Karpas-422 (cell line): ENCODE measurements around the gene HOXA2. TPM values are rescaled to one million over a fixed set of nuclear protein-coding genes. Genes with fewer than 3 reads are reported as not detected.

ENCODE experiments used
- DNase-seq: peaks from one replicate; pipeline ENCODE4 v3.0.0-alpha.2; 2015
- H2AFZ ChIP-seq: fragments of 200-600 bp; sonication (generic); 2 replicates; pipeline ENCODE4 v1.6.1; 2014; ENCODE audit warnings: antibody characterized with exemption, low read length, mixed read lengths
- H3K27ac ChIP-seq: fragments of 200-600 bp; sonication (generic); 2 replicates; pipeline ENCODE4 v1.5.1; 2014; ENCODE audit warnings: mild to moderate bottlenecking, low read length, moderate library complexity
- H3K27me3 ChIP-seq: fragments of 200-600 bp; sonication (generic); 2 replicates; pipeline ENCODE4 v1.6.1; 2014; ENCODE audit warnings: low read length, mixed read lengths
- H3K36me3 ChIP-seq: fragments of 200-600 bp; sonication (generic); 2 replicates; pipeline ENCODE4 v1.6.1; 2014; ENCODE audit warnings: low read length, mixed read lengths; ENCODE audit not compliant: insufficient read depth
- H3K4me1 ChIP-seq: fragments of 200-600 bp; sonication (generic); 2 replicates; pipeline ENCODE4 v1.6.1; 2014; ENCODE audit warnings: mild to moderate bottlenecking, low read length, mixed read lengths
- H3K4me2 ChIP-seq: fragments of 200-600 bp; sonication (generic); 2 replicates; pipeline ENCODE4 v1.6.1; 2014; ENCODE audit warnings: low read length, low read depth, mild to moderate bottlenecking; ENCODE audit not compliant: poor library complexity, severe bottlenecking
- H3K4me3 ChIP-seq: fragments of 200-600 bp; sonication (generic); 2 replicates; pipeline ENCODE4 v1.5.1; 2014; ENCODE audit warnings: mild to moderate bottlenecking, antibody characterized with exemption, low read length, mixed read lengths
- H3K79me2 ChIP-seq: fragments of 200-600 bp; sonication (generic); 2 replicates; pipeline ENCODE4 v1.6.1; 2014; ENCODE audit warnings: mild to moderate bottlenecking, low read length, mixed read lengths
- H3K9ac ChIP-seq: fragments of 200-600 bp; sonication (generic); 2 replicates; pipeline ENCODE4 v1.6.0; 2014; ENCODE audit warnings: low read length
- H3K9me2 ChIP-seq: fragments of 200-600 bp; sonication (generic), shearing (Covaris generic); replicated peaks from 2 replicates; pipeline ENCODE4 v1.6.0; 2014; ENCODE audit warnings: mild to moderate bottlenecking, low read length, moderate library complexity; ENCODE audit not compliant: insufficient read depth
- H3K9me3 ChIP-seq: fragments of 300-700, 200-600 bp; sonication (generic); 2 replicates; pipeline ENCODE4 v1.6.1; 2014; ENCODE audit warnings: low read length, mixed read lengths
- H4K20me1 ChIP-seq: fragments of 200-600 bp; sonication (generic); 2 replicates; pipeline ENCODE4 v1.6.1; 2014; ENCODE audit warnings: mild to moderate bottlenecking, antibody characterized with exemption, low read length, low read depth; ENCODE audit not compliant: insufficient read depth
- total RNA-seq: library from RNA; depleted of rRNA; stranded (reverse); fragments of >200 nt; shearing (Covaris generic); gene quantifications from 2 replicates; pipeline ENCODE4 v1.2.3, GENCODE V29; 2014; ENCODE audit warnings: low replicate concordance; rRNA removed

HOXA2 gene
- 0.41 and 0.47 TPM in 2 replicates for total RNA-seq

- H3K27me3 ChIP-seq, result no peaks in the 10 kb centered on the region
- H3K4me3 ChIP-seq, result no peak within 1 kb of the TSS
- H4K20me1 ChIP-seq, result 0 out of 2 replicates have a peak, but pooled peaks cover 8% of the 10 kb centered on the region
- peaks cover under 1% of the 10 kb centered on the region for H3K4me1 ChIP-seq
- H3K27ac ChIP-seq, result no peak within 1 kb of the TSS
- H3K9me3 ChIP-seq, result no peaks in the 10 kb centered on the region
- H3K9ac ChIP-seq, result no peak within 1 kb of the TSS
- no peak within 1 kb of the TSS for H2AFZ ChIP-seq
- no peak for DNase-seq
- H3K79me2 ChIP-seq, result peaks cover 4% of the 10 kb centered on the region
- no peak within 1 kb of the TSS for H3K4me2 ChIP-seq
- H3K36me3 ChIP-seq, result no peaks in the 10 kb centered on the region
- H3K9me2 ChIP-seq, result no peaks in the 10 kb centered on the region
These were observed at the start of gene HOXA2 for GRCh38 chr7:27102581-27103442. HOXA2 (minus strand) TSS chr7:27102683; CDS start chr7:27102500, 183 bp downstream.

- peak overlapping the region; percentile 96 for H2AFZ ChIP-seq
These were observed 49.0 kb upstream of the HOXA2 start for GRCh38 chr7:27151341-27151930.

GRCh38 chr7:27150568-27151340 is 48.3 kb upstream of the HOXA2 start:
- no peaks in the 10 kb centered on the region for H3K9me2 ChIP-seq
- H3K4me2 ChIP-seq, result peak overlapping the region; percentile 88
- H3K4me1 ChIP-seq, result peaks cover 47% of the 10 kb centered on the region
- DNase-seq, result peak; percentile 94
- peak overlapping the region; percentile 84 for H3K4me3 ChIP-seq
- peak overlapping the region; percentile 96 for H2AFZ ChIP-seq
- H3K79me2 ChIP-seq, result peaks cover 37% of the 10 kb centered on the region
- peaks cover 6% of the 10 kb centered on the region; the same call in 1 of the 2 replicates for H3K36me3 ChIP-seq
- no peaks in the 10 kb centered on the region for H4K20me1 ChIP-seq
- H3K9ac ChIP-seq, result peak overlapping the region; percentile 84
- no peaks in the 10 kb centered on the region for H3K27me3 ChIP-seq
- peak overlapping the region; percentile 52 for H3K27ac ChIP-seq
- H3K9me3 ChIP-seq, result no peaks in the 10 kb centered on the region

More at GRCh38 chr7:27151341-27151930, 49.0 kb upstream of the HOXA2 start:
- H3K36me3 ChIP-seq, result no peaks in the 10 kb centered on the region; the same call in 1 of the 2 replicates
- DNase-seq, result peak; percentile 51
- H3K9ac ChIP-seq, result peak overlapping the region; percentile 84
- peaks cover 33% of the 10 kb centered on the region for H3K79me2 ChIP-seq
- no peaks in the 10 kb centered on the region for H4K20me1 ChIP-seq
- H3K27ac ChIP-seq, result peak overlapping the region; percentile 52
- H3K4me3 ChIP-seq, result peak overlapping the region; percentile 84
- H3K9me3 ChIP-seq, result no peaks in the 10 kb centered on the region
- H3K9me2 ChIP-seq, result no peaks in the 10 kb centered on the region
- peak overlapping the region; percentile 88 for H3K4me2 ChIP-seq
- H3K4me1 ChIP-seq, result peaks cover 53% of the 10 kb centered on the region
- no peaks in the 10 kb centered on the region for H3K27me3 ChIP-seq

- peak overlapping the region; percentile 91 for H2AFZ ChIP-seq
- H3K27me3 ChIP-seq, result no peaks in the 10 kb centered on the region
- H3K9me2 ChIP-seq, result no peaks in the 10 kb centered on the region
- peaks cover 37% of the 10 kb centered on the region for H3K79me2 ChIP-seq
- DNase-seq, result peak; percentile 69
- no peaks in the 10 kb centered on the region for H3K9me3 ChIP-seq
- no peaks in the 10 kb centered on the region for H4K20me1 ChIP-seq
- peak overlapping the region; percentile 88 for H3K4me2 ChIP-seq
- 0 out of 2 replicates have a peak overlapping the region, but pooled peaks have one; percentile 16 for H3K27ac ChIP-seq
- H3K4me1 ChIP-seq, result peaks cover 39% of the 10 kb centered on the region
- H3K4me3 ChIP-seq, result peak overlapping the region; percentile 84
- peak overlapping the region; percentile 84 for H3K9ac ChIP-seq
- peaks cover 7% of the 10 kb centered on the region; the same call in 1 of the 2 replicates for H3K36me3 ChIP-seq
These were observed 47.5 kb upstream of the HOXA2 start for GRCh38 chr7:27149842-27150567.

GRCh38 chr7:27148756-27149641 is 46.5 kb upstream of the HOXA2 start:
- no peaks in the 10 kb centered on the region for H3K9me3 ChIP-seq
- peak overlapping the region; percentile 88 for H3K4me2 ChIP-seq
- H3K79me2 ChIP-seq, result peaks cover 37% of the 10 kb centered on the region

GRCh38 chr7:27148031-27148755 is 45.7 kb upstream of the HOXA2 start:
- Histone ChIP-seq H3K36me3 (peaks cover 11% of the 10 kb centered on the region; the same call in 1 of the 2 replicates), H3K79me2 (peaks cover 37% of the 10 kb centered on the region), H3K27me3 (no peaks in the 10 kb centered on the region), H3K4me1 (peaks cover 31% of the 10 kb centered on the region), H3K4me3 (peak overlapping the region; percentile 84; the same call in 1 of the 2 replicates), H3K9me3 (no peaks in the 10 kb centered on the region), H4K20me1 (no peaks in the 10 kb centered on the region), H2AFZ (no peak overlapping the region), H3K27ac (no peak overlapping the region), H3K4me2 (peak overlapping the region; percentile 88), H3K9me2 (no peaks in the 10 kb centered on the region), H3K9ac (peak overlapping the region; percentile 84)
- no peak for DNase-seq

More at GRCh38 chr7:27148756-27149641, 46.5 kb upstream of the HOXA2 start:
- Histone ChIP-seq H3K27ac (no peak overlapping the region), H3K9me2 (no peaks in the 10 kb centered on the region), H4K20me1 (no peaks in the 10 kb centered on the region), H2AFZ (no peak overlapping the region), H3K9ac (peak overlapping the region; percentile 84), H3K27me3 (no peaks in the 10 kb centered on the region), H3K4me3 (peak overlapping the region; percentile 84), H3K4me1 (peaks cover 31% of the 10 kb centered on the region), H3K36me3 (peaks cover 9% of the 10 kb centered on the region; the same call in 1 of the 2 replicates)
- no peak for DNase-seq
